SW480 (cell line): ENCODE data around the gene DOK5.

ENCODE experiments used
- DNase-seq: peaks from one replicate; pipeline ENCODE4 v3.0.0-alpha.2; 2016; ENCODE audit warnings: low spot score

The DOK5 gene

DNA sequence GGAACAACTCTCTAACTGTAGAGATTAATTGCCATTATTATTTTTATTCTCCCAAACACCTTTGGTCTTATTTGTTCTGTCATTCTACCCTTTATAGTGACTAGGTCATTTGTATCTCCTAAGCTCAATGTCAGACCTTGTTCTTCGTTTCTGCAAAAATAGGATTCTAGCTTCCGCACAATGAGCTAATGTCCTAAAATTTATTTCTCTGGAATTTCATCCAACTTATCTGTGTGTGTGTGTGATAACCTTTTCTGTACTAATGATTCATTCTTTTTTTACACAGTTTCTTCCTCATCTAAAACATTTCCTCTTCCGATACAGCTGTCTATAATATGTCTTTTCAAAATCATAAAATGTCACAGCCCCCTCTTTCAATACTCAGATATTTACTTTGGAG lies 84.5 kb downstream of the DOK5 start:
- DNase-seq, result no peak

GRCh38 chr20:54560357-54560756 lies 85.0 kb downstream of the DOK5 start:
- no peak for DNase-seq

DNA sequence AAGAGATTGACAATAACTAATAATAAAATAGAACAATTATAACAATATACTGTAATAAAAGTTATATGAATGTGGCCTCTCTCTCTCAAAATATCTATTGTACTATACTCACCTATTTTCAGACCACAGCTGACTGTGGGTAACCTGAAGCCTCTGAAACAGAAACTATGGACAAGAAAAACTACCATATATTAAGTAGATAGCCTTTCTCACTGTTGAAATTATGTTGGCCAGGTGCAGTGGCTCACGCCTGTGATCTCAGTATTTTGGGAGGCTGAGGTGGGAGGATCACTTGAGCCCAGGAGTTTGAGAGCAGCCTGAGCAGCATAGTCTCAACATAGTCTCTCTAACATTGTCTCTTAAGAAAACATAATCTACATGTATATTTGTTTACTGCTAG lies 89.9 kb downstream of the DOK5 start:
- no peak for DNase-seq

GRCh38 chr20:54566031-54566688 lies 90.8 kb downstream of the DOK5 start:
- DNase-seq, result no peak

DNA sequence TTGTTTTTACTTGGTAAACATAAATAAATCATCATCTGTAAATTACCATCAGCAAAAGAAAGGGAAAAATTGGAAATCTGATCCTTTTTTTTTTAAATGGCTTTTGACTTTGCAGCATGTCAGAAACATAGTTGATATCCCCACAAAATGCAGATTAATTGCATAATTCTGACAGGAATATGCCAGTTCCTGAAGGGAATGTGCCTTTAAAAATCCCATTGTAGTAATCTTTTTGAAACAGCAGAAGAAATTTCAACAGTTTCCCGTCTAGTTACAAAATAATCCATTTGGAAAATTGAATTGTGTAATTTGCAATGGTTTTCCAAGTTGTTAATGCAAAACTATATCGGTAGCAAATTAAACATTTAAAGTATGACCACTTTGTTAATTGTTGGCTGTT lies 95.2 kb downstream of the DOK5 start:
- no peak for DNase-seq

DNA sequence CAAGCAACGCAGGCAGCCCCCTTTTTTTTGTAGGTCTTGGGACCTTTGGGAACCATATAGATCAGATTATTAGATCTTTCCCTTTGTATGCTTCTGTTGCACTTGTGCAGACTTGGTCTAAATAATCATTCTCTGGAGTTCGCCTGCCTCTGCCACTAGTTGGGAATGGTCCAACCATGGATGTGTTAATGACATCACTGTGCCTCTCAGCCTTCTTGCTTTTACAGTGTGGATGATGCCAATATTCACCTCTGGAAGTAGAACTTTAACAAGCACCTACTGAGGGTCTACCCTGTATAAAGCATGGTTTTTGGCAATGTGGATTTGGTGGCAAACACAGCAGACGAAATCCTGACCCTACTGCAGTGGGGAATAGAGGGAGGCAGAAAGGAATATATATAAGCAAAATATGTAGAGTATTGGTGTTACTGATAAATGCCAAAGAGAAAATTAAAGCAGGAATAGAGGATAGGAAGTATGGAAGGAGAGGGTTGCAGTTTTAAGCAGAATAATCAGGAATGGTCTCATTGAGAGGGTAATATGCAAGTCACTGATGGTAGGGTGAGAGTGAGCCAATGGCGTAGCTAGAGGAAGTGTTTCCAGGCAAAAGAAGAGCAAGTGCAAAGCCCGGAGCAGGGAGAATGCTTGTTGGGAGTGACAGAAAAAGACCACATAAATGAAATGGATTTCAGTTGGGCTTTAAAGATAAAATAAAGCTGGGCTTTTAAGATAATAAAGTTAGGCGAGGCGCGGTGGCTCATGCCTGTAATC lies 97.5 kb downstream of the DOK5 start:
- DNase-seq, result no peak

DNA sequence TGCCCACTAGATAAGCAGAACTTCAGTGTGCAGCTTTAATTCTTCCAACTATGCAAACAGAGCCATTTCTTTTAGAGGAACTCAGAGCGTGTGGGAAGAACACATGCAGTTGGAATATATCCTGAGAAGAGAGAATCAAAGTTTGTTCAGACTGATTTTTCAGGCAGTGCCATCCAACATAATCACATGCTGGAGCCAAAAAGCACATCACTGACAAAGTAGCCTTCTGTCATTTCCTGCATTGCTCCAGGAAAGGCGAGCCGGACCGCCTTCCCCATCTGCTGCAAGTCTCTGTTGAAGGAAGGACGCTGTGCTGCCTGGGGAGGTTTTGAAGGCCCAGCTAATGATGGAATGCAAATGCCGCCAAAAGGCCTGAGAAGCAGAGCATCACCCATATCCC lies 98.4 kb downstream of the DOK5 start:
- no peak for DNase-seq

DNA sequence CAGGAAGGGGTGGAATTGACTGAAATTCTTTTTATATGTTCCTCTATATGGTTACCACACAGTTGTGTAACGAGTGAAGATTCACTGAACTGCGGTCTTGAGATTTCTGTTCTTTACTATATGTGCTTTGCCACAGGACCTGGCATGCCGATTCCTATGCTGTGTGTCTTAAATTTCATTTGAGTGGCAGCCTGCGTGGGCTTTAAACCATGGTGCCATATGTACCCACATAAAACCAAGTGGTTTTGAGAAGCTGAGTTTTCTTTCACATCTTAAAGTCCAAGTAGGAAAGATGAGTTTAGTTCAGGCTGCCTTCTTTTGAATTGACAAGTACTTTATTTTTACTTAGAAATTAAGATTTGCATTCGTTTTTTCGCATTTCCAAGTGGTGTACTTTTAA lies 101.1 kb downstream of the DOK5 start:
- DNase-seq, result no peak

GRCh38 chr20:54577637-54578036 lies 102.2 kb downstream of the DOK5 start:
- DNase-seq, result no peak

DNA sequence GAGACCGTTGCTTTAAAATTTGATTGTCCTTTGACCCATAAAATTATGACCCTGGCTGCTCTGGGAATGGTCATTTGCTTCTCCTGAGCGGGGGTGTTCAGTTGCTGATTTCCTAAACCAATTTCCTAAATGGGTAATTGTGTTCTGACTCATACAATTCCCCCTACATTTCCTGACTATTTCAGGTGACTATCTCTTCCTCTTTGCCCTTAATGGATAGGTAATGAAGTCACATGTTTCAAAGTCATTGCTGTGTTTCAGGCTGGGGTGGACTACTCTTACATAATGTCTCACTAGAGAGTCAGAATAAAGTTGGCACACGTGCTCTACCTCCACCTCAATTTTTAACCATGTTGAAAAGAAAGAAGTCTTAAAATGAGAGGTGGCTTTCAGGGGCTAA lies 109.8 kb downstream of the DOK5 start:
- DNase-seq, result peak; percentile 30

GRCh38 chr20:54587408-54587807 lies 112.0 kb downstream of the DOK5 start:
- DNase-seq, result no peak

- no peak for DNase-seq
These were observed 114.1 kb downstream of the DOK5 start for GRCh38 chr20:54589402-54590030.

DNA sequence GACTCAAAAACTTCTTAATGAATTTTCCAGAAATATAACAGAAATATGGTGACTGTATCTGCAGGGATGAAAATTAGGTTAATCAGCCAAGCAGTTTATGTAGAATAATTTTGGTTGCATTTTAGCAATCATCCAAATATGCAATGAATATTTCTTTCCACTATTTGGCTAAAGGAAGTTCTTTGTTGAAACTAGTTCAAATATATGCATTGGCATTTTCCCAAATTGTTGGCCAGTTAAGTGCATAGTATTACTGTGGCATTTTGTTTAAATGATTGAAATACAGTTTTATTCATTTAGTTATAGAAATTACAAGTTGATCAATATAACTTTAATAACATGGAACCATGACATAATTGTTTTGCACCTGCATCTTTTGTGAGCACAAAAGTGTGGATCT lies 115.5 kb downstream of the DOK5 start:
- no peak for DNase-seq

- DNase-seq, result no peak
These were observed 121.3 kb downstream of the DOK5 start for GRCh38 chr20:54596651-54597050.

DNA sequence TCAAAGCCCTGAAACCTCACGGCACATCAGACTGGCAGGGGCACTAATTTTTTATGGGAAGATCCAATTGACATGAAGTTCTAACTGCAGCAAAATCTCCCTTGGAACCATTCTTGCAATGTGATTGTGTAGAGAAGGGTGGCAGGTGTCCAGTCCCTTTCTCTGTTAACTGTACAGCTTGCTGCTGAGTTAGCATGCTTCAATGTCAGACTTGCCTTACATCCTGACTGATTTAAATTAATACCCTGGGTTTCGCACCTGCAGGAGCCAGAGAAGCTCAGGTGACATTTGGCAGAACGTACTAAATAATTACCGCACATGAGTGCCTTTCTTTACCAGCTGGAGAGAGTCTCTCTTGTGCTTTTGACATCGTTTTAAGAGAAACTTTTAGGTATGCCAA lies 123.0 kb downstream of the DOK5 start:
- no peak for DNase-seq

DNA sequence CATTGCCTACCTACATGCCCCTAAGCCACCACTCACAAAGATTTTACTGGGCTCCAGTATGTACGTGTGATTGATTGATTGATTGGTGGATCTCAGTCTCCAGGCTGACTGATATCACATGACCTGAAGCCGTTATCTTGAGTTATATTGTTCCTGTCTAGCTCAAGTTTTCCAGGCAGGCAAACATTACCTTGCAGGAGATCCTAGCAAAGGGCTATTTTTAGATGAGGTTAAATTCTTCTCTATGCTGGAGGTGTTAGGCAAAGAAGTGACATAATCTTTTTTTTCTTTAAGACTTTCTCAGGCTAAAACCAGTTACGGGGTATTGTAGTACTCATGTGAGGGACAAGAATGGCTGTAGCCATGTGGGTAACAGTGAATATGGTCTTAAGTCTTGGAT lies 125.2 kb downstream of the DOK5 start:
- no peak for DNase-seq

- DNase-seq, result no peak
These were observed 126.6 kb downstream of the DOK5 start for GRCh38 chr20:54601831-54602515.

- DNase-seq, result no peak
These were observed 129.9 kb downstream of the DOK5 start for GRCh38 chr20:54605319-54605718.

DNA sequence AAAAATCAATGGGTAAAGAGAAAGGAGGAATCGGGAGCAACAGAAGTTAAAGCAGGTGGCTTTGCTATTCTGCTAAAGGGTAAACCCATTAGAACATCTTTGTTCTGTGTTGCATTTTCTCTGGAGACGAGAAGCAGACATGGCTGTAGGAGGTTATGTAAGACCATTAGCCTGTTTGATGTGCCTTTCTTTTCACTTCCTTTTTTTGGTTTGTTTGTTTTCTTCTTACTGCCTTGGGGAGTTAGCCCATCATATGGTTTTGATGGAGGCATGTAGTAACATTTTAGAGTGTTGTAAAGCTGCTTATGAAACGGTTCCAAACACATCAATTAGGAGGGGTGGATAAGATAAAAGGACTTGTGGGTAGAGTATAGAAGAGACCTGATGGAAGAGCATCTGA lies 131.0 kb downstream of the DOK5 start:
- DNase-seq, result no peak

DNA sequence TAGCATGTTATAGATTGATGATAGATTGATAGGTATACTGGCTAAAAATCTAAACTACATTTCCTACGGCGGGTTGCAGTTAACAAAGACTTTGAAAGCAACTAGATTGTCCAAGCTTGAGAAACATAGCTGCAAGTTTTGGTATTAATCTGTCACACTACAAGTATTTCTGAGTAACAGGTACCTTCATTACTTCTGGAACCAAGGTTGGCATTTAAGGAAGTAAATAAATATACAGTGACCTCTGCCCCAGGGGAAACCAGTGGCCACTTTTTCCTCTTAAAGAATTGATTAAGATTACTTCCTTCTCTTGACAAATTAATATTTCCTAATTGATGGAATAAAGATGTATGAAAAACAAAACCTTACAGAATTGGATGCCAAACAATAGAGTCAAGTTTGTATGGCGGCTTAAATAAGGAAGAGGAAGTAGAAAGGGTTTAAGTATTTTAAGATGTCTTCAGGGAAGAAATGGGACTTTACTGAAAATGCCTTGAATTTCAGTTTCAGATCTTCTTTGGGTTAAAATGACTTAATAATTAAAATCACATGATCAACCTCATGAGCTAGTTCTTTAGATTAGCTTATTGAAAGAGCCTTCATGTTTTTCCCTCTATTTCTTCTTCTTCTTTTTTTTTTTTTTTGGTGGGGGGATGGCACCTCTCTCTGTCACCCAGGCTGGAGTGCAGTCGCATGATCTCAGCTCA lies 132.8 kb downstream of the DOK5 start:
- DNase-seq, result no peak

GRCh38 chr20:54608943-54609342 lies 133.6 kb downstream of the DOK5 start:
- no peak for DNase-seq

GRCh38 chr20:54611708-54612412 lies 136.5 kb downstream of the DOK5 start:
- DNase-seq, result no peak
